K562 (cell line): ENCODE results near the gene AFDN. TPM values are rescaled to one million over a fixed set of nuclear protein-coding genes. Genes with fewer than 3 reads are reported as not detected.

Experiments
- ATAC-seq: fragments of 200-7000 bp; cut with Tn5 transposase; 3 replicates; pipeline ENCODE4 v1.9.1; 2020; ENCODE audit warnings: moderate library complexity
- BruUV-seq: library from RNA; stranded (reverse); fragments of 400-500 nt; replicated peaks from 2 replicates; lab custom pipeline; 2021; lab: Mats Ljungman, UMichigan
- CTCF ChIA-PET: fragments of 300-600 bp; formaldehyde crosslinking; extraction: SDS; loops from one replicate; lab custom pipeline; 2021; ENCODE audit warnings: low intra/inter-chr PET ratio; lab: Yijun Ruan, JAX
- POLR2A ChIA-PET: fragments of 300-600, 350-650 bp; sonication (Branson Sonifier 250); formaldehyde crosslinking; extraction: SDS; loops from one replicate; lab custom pipeline; 2021; ENCODE audit warnings: antibody characterized with exemption, inconsistent platforms; lab: Yijun Ruan, JAX
- DNase-seq, 4 experiments: peaks; one replicate each; pipeline versions ENCODE4 v3.0.0 to v3.0.0-alpha.2; 2011 to 2018; ENCODE audit warnings: low spot score in 3 of 4, mixed read lengths in 3 of 4; ENCODE audit errors: extremely low read depth in 1 of 4
- FAIRE-seq: peaks from 2 replicates; lab custom pipeline; 2011; peaks lifted over from hg19 to GRCh38; lab: Jason Lieb, UNC
- H2AFZ ChIP-seq: 2 replicates; pipeline ENCODE4 v1.6.0; 2011; ENCODE audit warnings: low read depth, low read length, control low read depth, inconsistent platforms
- H3K27ac ChIP-seq: fragments of 200-600 bp; 3 replicates; pipeline ENCODE4 v1.8.0; 2011; ENCODE audit warnings: low read depth, mild to moderate bottlenecking, control low read depth, inconsistent platforms, low read length, moderate library complexity, mixed read lengths; ENCODE audit errors: extremely low read depth
- H3K27me3 ChIP-seq, 2 experiments: fragments of 300-600 bp in 1 of 2; 2 replicates in 1 of 2; 3 replicates in 1 of 2; pipeline versions ENCODE4 v1.6.0 to v1.8.0; 2011; ENCODE audit warnings: inconsistent platforms in 2 of 2, low read length in 2 of 2, mild to moderate bottlenecking in 1 of 2, mixed read lengths in 1 of 2, moderate library complexity in 1 of 2; ENCODE audit not compliant: control insufficient read depth in 2 of 2, insufficient read depth in 2 of 2
- H3K36me3 ChIP-seq: fragments of 300-600 bp; 3 replicates; pipeline ENCODE4 v1.8.0; 2011; ENCODE audit warnings: mild to moderate bottlenecking, low read length, inconsistent platforms; ENCODE audit not compliant: control insufficient read depth, insufficient read depth
- H3K4me1 ChIP-seq, 2 experiments: fragments of 200-600 bp in 1 of 2; replicated peaks in 1 of 2; 2 replicates in 1 of 2; 3 replicates in 1 of 2; pipeline versions ENCODE4 v1.5.1 to v1.8.0; 2011; ENCODE audit warnings: inconsistent platforms in 2 of 2, low read length in 2 of 2, mild to moderate bottlenecking in 1 of 2, mixed read lengths in 1 of 2, moderate library complexity in 1 of 2; ENCODE audit not compliant: control insufficient read depth in 2 of 2, insufficient read depth in 2 of 2
- H3K4me2 ChIP-seq: 2 replicates; pipeline ENCODE4 v1.6.1; 2011; ENCODE audit warnings: low read length, control low read depth, inconsistent platforms, mixed read lengths; ENCODE audit not compliant: insufficient read depth
- H3K4me3 ChIP-seq: fragments of 200-600 bp; sonication (generic), shearing (Covaris generic); 2 replicates; pipeline ENCODE4 v1.5.1; 2016; ENCODE audit warnings: control low read depth, inconsistent platforms
- H3K79me2 ChIP-seq: fragments of 200-600 bp; 3 replicates; pipeline ENCODE4 v1.8.0; 2011; ENCODE audit warnings: low read length, inconsistent platforms; ENCODE audit not compliant: control insufficient read depth, insufficient read depth
- H3K9ac ChIP-seq, 2 experiments: 2 replicates each; pipeline versions ENCODE4 v1.6.0 to v1.6.1; 2011; ENCODE audit warnings: low read depth in 2 of 2, low read length in 2 of 2, control low read depth in 1 of 2, inconsistent platforms in 1 of 2, mild to moderate bottlenecking in 1 of 2, mixed read lengths in 1 of 2; ENCODE audit not compliant: insufficient read depth in 1 of 2
- H3K9me1 ChIP-seq: one replicate; pipeline ENCODE4 v1.6.0; 2011; ENCODE audit warnings: inconsistent platforms, mild to moderate bottlenecking, low read length, moderate library complexity; ENCODE audit not compliant: control insufficient read depth, insufficient read depth
- H3K9me3 ChIP-seq: replicated peaks from 2 replicates; pipeline ENCODE4 v1.5.1; 2011; ENCODE audit warnings: low read depth, low read length, inconsistent platforms; ENCODE audit not compliant: control insufficient read depth, insufficient read depth
- H4K20me1 ChIP-seq: replicated peaks from 2 replicates; pipeline ENCODE4 v1.6.1; 2011; ENCODE audit warnings: low read length, inconsistent platforms, mixed read lengths; ENCODE audit not compliant: control insufficient read depth, insufficient read depth
- ELK3 ChIP-seq: fragments of 450-650 bp; formaldehyde crosslinking; IDR thresholded peaks from 2 replicates; pipeline ENCODE4 v1.4.0; 2020; ENCODE audit warnings: mild to moderate bottlenecking
- FOXK2 ChIP-seq, 2 experiments: fragments of 450-650 bp; IDR thresholded peaks in 1 of 2; conservative IDR thresholded peaks in 1 of 2; 2 replicates each; pipeline ENCODE4 v1.6.1; 2016; ENCODE audit warnings: low read depth in 2 of 2, mild to moderate bottlenecking in 1 of 2
- GTF3C2 ChIP-seq: IDR thresholded peaks from 3 replicates; pipeline ENCODE4 v1.6.1; 2011; ENCODE audit warnings: borderline replicate concordance, mild to moderate bottlenecking, moderate library complexity; ENCODE audit not compliant: insufficient read length; ENCODE audit errors: extremely low read depth
- HNRNPK ChIP-seq: fragments of 200-400 bp; formaldehyde crosslinking; IDR thresholded peaks from one replicate; pipeline ENCODE4 v1.6.1; 2018; ENCODE audit warnings: mild to moderate bottlenecking, low read depth, low read length; ENCODE audit not compliant: poor library complexity, severe bottlenecking
- LARP7 ChIP-seq: fragments of 450-650 bp; IDR thresholded peaks from 2 replicates; pipeline ENCODE4 v1.6.1; 2016
- MTA3 ChIP-seq: fragments of 450-650 bp; formaldehyde crosslinking; IDR thresholded peaks from 2 replicates; pipeline ENCODE4 v1.6.1; 2017; ENCODE audit warnings: mild to moderate bottlenecking, borderline replicate concordance
- PATZ1 ChIP-seq: fragments of 250-450 bp; sonication (Bioruptor Pico); IDR thresholded peaks from 2 replicates; pipeline ENCODE4 v1.5.0; 2020; ENCODE audit warnings: mild to moderate bottlenecking, borderline replicate concordance
- PHB ChIP-seq: fragments of 250-450 bp; sonication (Bioruptor Pico); IDR thresholded peaks from 2 replicates; pipeline ENCODE4 v1.5.0; 2021
- PREB ChIP-seq: sonication (generic); formaldehyde crosslinking; IDR thresholded peaks from 2 replicates; pipeline ENCODE4 v1.8.1; 2023; ENCODE audit warnings: mild to moderate bottlenecking, missing genetic modification reagents
- SAFB ChIP-seq: fragments of 200-400 bp; formaldehyde crosslinking; IDR thresholded peaks from 2 replicates; pipeline ENCODE4 v1.6.1; 2017; ENCODE audit warnings: low read depth, low read length, borderline replicate concordance
- ZNF41 ChIP-seq: fragments of 250-450 bp; sonication (Bioruptor Pico); conservative IDR thresholded peaks from 2 replicates; pipeline ENCODE4 v1.4.0; 2020; ENCODE audit warnings: mild to moderate bottlenecking
- WGBS: fragments of 100-300 bp; shearing (Covaris generic); methylation state at CpG from one replicate; pipeline ENCODE4 v1.1.6; 2016; ENCODE audit warnings: low coverage, mixed read lengths; ENCODE audit not compliant: insufficient coverage; ENCODE audit errors: missing lambda C conversion rate; 5-methylcytosine and 5-hydroxymethylcytosine counted together
- in situ Hi-C: fragments of 300-500 bp; cut with MboI; formaldehyde crosslinking; loops from 4 replicates; pipeline ENCODE4 v1.15.0; 2018; ENCODE audit warnings: inconsistent platforms, mixed read lengths
- intact Hi-C: fragments of 100-400 bp; cut with micrococcal nuclease; formaldehyde crosslinking; loops from 2 replicates; pipeline ENCODE4 v1.14.2; 2022
- polyA plus RNA-seq, 8 experiments: library from polyadenylated mRNA; depleted of rRNA in 4 of 8; stranded (reverse) in 5 of 8; unstranded in 3 of 8; fragments of >200 nt; fragmentation: Nextera tagmentation in 2 of 8; fragmentation: Illumina TruSeq in 1 of 8; extraction: Ambion mirVana in 2 of 8; extraction: Trizol in 1 of 8; gene quantifications; 2 replicates each; pipeline versions ENCODE4 v1.2.1 to v1.2.3, GENCODE V29; 2011 to 2014; ENCODE audit warnings: inconsistent platforms in 1 of 8, missing spikeins in 1 of 8
- total RNA-seq, 7 experiments: library from RNA; depleted of rRNA in 6 of 7; stranded (reverse); fragments of >200 nt in 6 of 7; fragmentation: Illumina TruSeq in 2 of 7; extraction: Trizol in 2 of 7; gene quantifications; 2 replicates each; pipeline versions ENCODE4 v1.2.1 to v1.2.3, GENCODE V29; 2011 to 2021; ENCODE audit warnings: low replicate concordance in 1 of 7

The AFDN gene
- total and polyA plus RNA-seq, 9 of the 15 experiments (the other 6 are each of a cell fraction or from before 2014, with no cell fraction given), result 7.2 to 129 (median 105) TPM

DNA sequence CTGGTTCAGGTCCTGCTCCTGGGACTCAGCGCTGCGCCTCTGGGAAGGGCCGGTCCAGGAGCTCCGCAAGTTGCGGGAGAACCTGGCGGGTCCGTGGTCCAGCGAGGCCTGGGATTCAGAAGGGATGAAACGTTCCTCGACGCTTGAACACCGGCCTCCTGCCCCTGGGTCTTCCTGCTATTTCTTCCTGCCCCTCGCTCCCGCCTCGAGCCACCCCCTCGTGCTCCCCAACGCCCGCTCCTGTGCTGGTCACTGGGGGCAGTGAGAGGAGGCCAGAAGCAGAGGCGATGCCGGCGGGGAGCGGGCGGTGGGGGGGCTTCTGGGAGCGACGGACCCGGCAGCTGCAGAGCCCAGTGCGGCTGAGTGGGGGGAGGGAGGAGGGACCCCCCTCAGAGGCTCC is 150.0 kb downstream of the AFDN start (continued):
- no peak for TF ChIP-seq PHB (CRISPR knock-in tag)
- TF ChIP-seq, all 486 proteins: peak for 0

DNA sequence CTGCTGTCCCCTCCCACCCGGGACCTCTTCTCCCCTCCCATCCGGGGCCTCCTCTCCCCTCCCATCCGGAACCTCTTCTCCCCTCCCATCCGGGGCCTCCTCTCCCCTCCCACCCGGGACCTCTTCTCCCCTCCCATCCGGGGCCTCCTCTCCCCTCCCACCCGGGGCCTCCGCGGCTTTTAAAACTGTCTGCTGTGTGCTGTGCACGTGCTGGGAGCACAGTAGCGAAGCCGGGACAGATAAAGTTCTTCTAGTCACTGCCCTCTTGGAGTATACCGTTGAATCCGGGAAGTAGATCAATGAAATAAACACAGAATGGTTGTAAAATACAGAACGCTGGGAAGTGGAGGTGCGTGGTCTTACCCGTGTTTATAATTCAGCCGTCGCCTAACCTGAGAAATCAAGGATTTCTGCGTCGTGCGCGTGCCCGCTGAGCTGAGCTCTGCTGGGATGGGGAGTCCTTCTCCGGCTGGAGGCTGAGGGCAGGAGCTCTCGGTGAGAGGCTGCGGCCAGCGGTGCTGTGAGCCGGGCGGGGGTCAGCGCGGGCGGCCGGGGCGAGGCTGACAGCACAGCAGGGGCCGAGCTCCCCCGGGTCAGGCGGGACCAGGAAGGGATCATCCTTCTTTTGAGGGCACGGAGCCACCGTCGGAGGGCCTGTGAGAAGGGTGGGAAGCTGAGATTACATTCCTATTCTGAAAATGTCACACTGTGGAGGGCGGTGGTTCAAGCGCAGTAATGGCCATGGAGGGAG is 151.2 kb downstream of the AFDN start:
- intact Hi-C loops, result no loop called here
- no peaks in the 10 kb centered on the region for H4K20me1 ChIP-seq
- H3K4me2 ChIP-seq, result no peak overlapping the region
- CTCF ChIA-PET, result no interaction called here
- no peaks in the 10 kb centered on the region for H3K9me1 ChIP-seq
- H2AFZ ChIP-seq, result no peak overlapping the region
- POLR2A ChIA-PET, result no interaction called here
- no peak overlapping the region for H3K27ac ChIP-seq
- H3K36me3 ChIP-seq, result no peaks in the 10 kb centered on the region
- in situ Hi-C loops, result no loop called here
- BruUV-seq, result no TSS peak
- no peak for FAIRE-seq
- no peaks in the 10 kb centered on the region for H3K79me2 ChIP-seq
- no peaks in the 10 kb centered on the region for H3K9me3 ChIP-seq
- H3K4me3 ChIP-seq, result no peak overlapping the region
- no peak overlapping the region for H3K9ac ChIP-seq
- no peak for ATAC-seq
- H3K27me3 ChIP-seq, result peaks cover 23 to 27% of the 10 kb centered on the region in 2 experiments
- DNase-seq, result no peak
- WGBS, result 29% methylated on average over 32 of the region's 43 CpGs
- H3K4me1 ChIP-seq, result peaks cover 0 to 8% of the 10 kb centered on the region in 2 experiments; a peak in 1 of 5 replicates
- TF ChIP-seq ZNF41 (CRISPR knock-in tag) (no peak), LARP7 (no peak), GTF3C2 (no peak), PATZ1 (CRISPR knock-in tag) (no peak), FOXK2 (conservative IDR thresholded peaks at IDR 0.05 in 1 of 2, IDR thresholded peaks at IDR 0.05 in 1 of 2; ENCODE audit: low read depth in 2 of 2) (no peak), ELK3 (CRISPR knock-in tag) (no peak), MTA3 (no peak), SAFB (no peak), HNRNPK (no peak), PREB (CRISPR knock-in tag) (no peak)
